ENCODE measurements around the gene MRPL49. TPM values are rescaled to one million over a fixed set of nuclear protein-coding genes. Genes with fewer than 3 reads are reported as not detected.

MRPL49 gene
- total and polyA plus RNA-seq, 9 of the 15 experiments (the other 6 are each of a cell fraction or from before 2014, with no cell fraction given): 74.3 to 132 (median 91.2) TPM

- peak in 1 of 3 experiments; percentile 42 for TF ChIP-seq YY1 (IDR thresholded peaks at IDR 0.05; ENCODE audit: borderline replicate concordance in 1 of 3, control insufficient read depth in 1 of 3, extremely low read depth in 1 of 3, insufficient read depth in 3 of 3, insufficient read length in 1 of 3, insufficient replicate concordance in 2 of 3, low read depth in 1 of 3, low read length in 2 of 3)
- no peak for TF ChIP-seq CREB3 (tag; conservative IDR thresholded peaks at IDR 0.05; ENCODE audit: low read depth)
- no peak for TF ChIP-seq NFIC (IDR thresholded peaks at IDR 0.05)
- peak; percentile 93 for TF ChIP-seq RBFOX2 (IDR thresholded peaks at IDR 0.05; ENCODE audit: low read depth, low read length)
- TF ChIP-seq ZNF197 (CRISPR knock-in tag; IDR thresholded peaks at IDR 0.05; ENCODE audit: low read depth): no peak
- TF ChIP-seq BRCA1 (IDR thresholded peaks at IDR 0.05): no peak
- TF ChIP-seq BRCA1 (CRISPR knock-in tag; IDR thresholded peaks at IDR 0.05): no peak
- TF ChIP-seq ZBTB33 (CRISPR knock-in tag; IDR thresholded peaks at IDR 0.05): no peak
- 0 out of 4 replicates have a peak, but pooled peaks of 1 of the 2 experiments have one; percentile 15 for TF ChIP-seq KDM4B (IDR thresholded peaks at IDR 0.05; ENCODE audit: borderline replicate concordance in 2 of 2, low read depth in 1 of 2)
- TF ChIP-seq AFF1 (IDR thresholded peaks at IDR 0.05; ENCODE audit: low read depth in 1 of 2, partially characterized antibody in 2 of 2): peak in 1 of 2 experiments; percentile 20
- TF ChIP-seq ZNF232 (CRISPR knock-in tag; IDR thresholded peaks at IDR 0.05): no peak
- TF ChIP-seq NEUROD1 (IDR thresholded peaks at IDR 0.05; ENCODE audit: borderline replicate concordance, low read depth, low read length, partially characterized antibody): no peak
- peak; percentile 89; the same call in 1 of the 2 replicates for TF ChIP-seq HBP1 (CRISPR knock-in tag; IDR thresholded peaks at IDR 0.05)
- no peak for TF ChIP-seq PHF20 (IDR thresholded peaks at IDR 0.05; ENCODE audit: partially characterized antibody)
- 0 out of 2 replicates have a peak, but pooled peaks have one; percentile 13 for TF ChIP-seq BCOR (IDR thresholded peaks at IDR 0.05)
- 0 out of 2 replicates have a peak, but pooled peaks have one; percentile 9 for TF ChIP-seq ZNF717 (CRISPR knock-in tag; IDR thresholded peaks at IDR 0.05)
- TF ChIP-seq POLR3A (IDR thresholded peaks at IDR 0.05; ENCODE audit: borderline replicate concordance, extremely low read depth, insufficient read depth, insufficient read length): no peak
- peak; percentile 54 for TF ChIP-seq RB1 (IDR thresholded peaks at IDR 0.05; ENCODE audit: low read depth)
Observed at GRCh38 chr11:65111744-65112545, 10.2 kb upstream of the MRPL49 start, which contains the start of gene TM7SF2 (continued).
